Ovary (tissue), 3 donors: ENCODE measurements around the gene ATXN2.

ENCODE experiments used
- POLR2A ChIP-seq: fragments of 450-650 bp; IDR thresholded peaks from one replicate; pipeline ENCODE4 v1.6.1; 2017; ENCODE audit warnings: antibody characterized with exemption, mild to moderate bottlenecking, moderate library complexity
- TF ChIP-seq, protein P1 (sequence below), 3 donors: fragments of 450-650 bp in 2 of 3; fragments of 200-600 bp in 1 of 3; IDR thresholded peaks; one replicate each; pipeline versions ENCODE4 v1.5.1 to v1.8.0; 2016 to 2022; ENCODE audit warnings: antibody characterized with exemption in 3 of 3, mild to moderate bottlenecking in 1 of 3
- donor health status: DM: no; HTN: no; CAD: no.

GRCh38 chr12:111626230-111626629 lies 27.1 kb upstream of the ATXN2 start:
- TF ChIP-seq, protein P1, sequence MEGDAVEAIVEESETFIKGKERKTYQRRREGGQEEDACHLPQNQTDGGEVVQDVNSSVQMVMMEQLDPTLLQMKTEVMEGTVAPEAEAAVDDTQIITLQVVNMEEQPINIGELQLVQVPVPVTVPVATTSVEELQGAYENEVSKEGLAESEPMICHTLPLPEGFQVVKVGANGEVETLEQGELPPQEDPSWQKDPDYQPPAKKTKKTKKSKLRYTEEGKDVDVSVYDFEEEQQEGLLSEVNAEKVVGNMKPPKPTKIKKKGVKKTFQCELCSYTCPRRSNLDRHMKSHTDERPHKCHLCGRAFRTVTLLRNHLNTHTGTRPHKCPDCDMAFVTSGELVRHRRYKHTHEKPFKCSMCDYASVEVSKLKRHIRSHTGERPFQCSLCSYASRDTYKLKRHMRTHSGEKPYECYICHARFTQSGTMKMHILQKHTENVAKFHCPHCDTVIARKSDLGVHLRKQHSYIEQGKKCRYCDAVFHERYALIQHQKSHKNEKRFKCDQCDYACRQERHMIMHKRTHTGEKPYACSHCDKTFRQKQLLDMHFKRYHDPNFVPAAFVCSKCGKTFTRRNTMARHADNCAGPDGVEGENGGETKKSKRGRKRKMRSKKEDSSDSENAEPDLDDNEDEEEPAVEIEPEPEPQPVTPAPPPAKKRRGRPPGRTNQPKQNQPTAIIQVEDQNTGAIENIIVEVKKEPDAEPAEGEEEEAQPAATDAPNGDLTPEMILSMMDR (IDR thresholded peaks at IDR 0.05): no peak
- no peak for TF ChIP-seq POLR2A
